H9 (cell line): ENCODE measurements around the gene SYK. TPM values are rescaled to one million over a fixed set of nuclear protein-coding genes. Genes with fewer than 3 reads are reported as not detected.

ENCODE experiments used
- DNase-seq: peaks from one replicate; pipeline ENCODE4 v3.0.0-alpha.2; 2017
- H2AFZ ChIP-seq: one replicate; pipeline ENCODE4 v1.6.1; 2013; ENCODE audit warnings: mild to moderate bottlenecking, low read length, control low read depth, moderate library complexity
- H2AK5ac ChIP-seq: 2 replicates; pipeline ENCODE4 v1.6.1; 2013; ENCODE audit warnings: low read length, control low read depth, mixed read lengths; ENCODE audit not compliant: insufficient read length
- H2BK120ac ChIP-seq: one replicate; pipeline ENCODE4 v1.6.1; 2013; ENCODE audit warnings: low read depth, mild to moderate bottlenecking, low read length, control low read depth, inconsistent platforms; ENCODE audit not compliant: poor library complexity, severe bottlenecking
- H2BK12ac ChIP-seq: 2 replicates; pipeline ENCODE4 v1.6.1; 2013; ENCODE audit warnings: low read length, control low read depth, mixed read lengths, low read depth; ENCODE audit not compliant: insufficient read length
- H2BK15ac ChIP-seq: 2 replicates; pipeline ENCODE4 v1.6.1; 2013; ENCODE audit warnings: low read depth, low read length, control low read depth
- H2BK20ac ChIP-seq: one replicate; pipeline ENCODE4 v1.6.1; 2013; ENCODE audit warnings: low read depth, mild to moderate bottlenecking, low read length, control low read depth, inconsistent platforms; ENCODE audit not compliant: poor library complexity, severe bottlenecking
- H2BK5ac ChIP-seq: 2 replicates; pipeline ENCODE4 v1.6.1; 2013; ENCODE audit warnings: low read length, control low read depth, mixed read lengths; ENCODE audit not compliant: insufficient read length
- H3K14ac ChIP-seq: 2 replicates; pipeline ENCODE4 v1.6.1; 2013; ENCODE audit warnings: low read length, control low read depth; ENCODE audit not compliant: insufficient read depth
- H3K18ac ChIP-seq: 2 replicates; pipeline ENCODE4 v1.6.1; 2013; ENCODE audit warnings: low read depth, mild to moderate bottlenecking, mixed read lengths, low read length, control low read depth; ENCODE audit not compliant: insufficient read length
- H3K23ac ChIP-seq: 2 replicates; pipeline ENCODE4 v1.6.1; 2013; ENCODE audit warnings: low read length, control low read depth, mixed read lengths, low read depth; ENCODE audit not compliant: insufficient read length
- H3K23me2 ChIP-seq: 2 replicates; pipeline ENCODE4 v1.6.1; 2013; ENCODE audit warnings: low read depth, mild to moderate bottlenecking, mixed read lengths, low read length, control low read depth; ENCODE audit not compliant: insufficient read length, poor library complexity, severe bottlenecking
- H3K27ac ChIP-seq: 2 replicates; pipeline ENCODE4 v1.5.1; 2013; ENCODE audit warnings: low read length, control low read depth, mixed read lengths, low read depth; ENCODE audit not compliant: insufficient read length
- H3K27me3 ChIP-seq: 2 replicates; pipeline ENCODE4 v1.6.1; 2013; ENCODE audit warnings: low read length, control low read depth, inconsistent platforms; ENCODE audit not compliant: insufficient read depth
- H3K4ac ChIP-seq: 2 replicates; pipeline ENCODE4 v1.6.1; 2013; ENCODE audit warnings: low read depth, mild to moderate bottlenecking, control low read depth, inconsistent platforms, low read length, moderate library complexity
- H3K4me1 ChIP-seq: 2 replicates; pipeline ENCODE4 v1.6.1; 2013; ENCODE audit warnings: low read length, control low read depth, inconsistent platforms; ENCODE audit not compliant: insufficient read depth
- H3K4me2 ChIP-seq: 2 replicates; pipeline ENCODE4 v1.6.1; 2013; ENCODE audit warnings: low read length, control low read depth, mixed read lengths; ENCODE audit not compliant: insufficient read length, insufficient read depth
- H3K56ac ChIP-seq: 2 replicates; pipeline ENCODE4 v1.6.1; 2013; ENCODE audit warnings: low read depth, mild to moderate bottlenecking, mixed read lengths, low read length, control low read depth; ENCODE audit not compliant: insufficient read length
- H3K79me1 ChIP-seq: 2 replicates; pipeline ENCODE4 v1.6.1; 2013; ENCODE audit warnings: low read depth, mild to moderate bottlenecking, moderate library complexity, low read length, control low read depth, inconsistent platforms; ENCODE audit not compliant: insufficient read depth, poor library complexity, severe bottlenecking
- H3K79me2 ChIP-seq: 2 replicates; pipeline ENCODE4 v1.6.1; 2013; ENCODE audit warnings: low read length, control low read depth, inconsistent platforms; ENCODE audit not compliant: insufficient read depth
- H3K9ac ChIP-seq: 2 replicates; pipeline ENCODE4 v1.6.1; 2013; ENCODE audit warnings: low read length, control low read depth, mixed read lengths; ENCODE audit not compliant: insufficient read length; ENCODE audit errors: extremely low read depth
- H3K9me3 ChIP-seq: one replicate; pipeline ENCODE4 v1.6.1; 2013; ENCODE audit warnings: low read depth, low read length, inconsistent platforms; ENCODE audit not compliant: control insufficient read depth
- H3T11ph ChIP-seq: one replicate; pipeline ENCODE4 v1.6.1; 2013; ENCODE audit warnings: mild to moderate bottlenecking, low read length, control low read depth, inconsistent platforms
- H4K20me1 ChIP-seq: one replicate; pipeline ENCODE4 v1.6.1; 2013; ENCODE audit not compliant: control insufficient read depth, insufficient read length, insufficient read depth
- H4K5ac ChIP-seq: 2 replicates; pipeline ENCODE4 v1.6.1; 2013; ENCODE audit warnings: low read depth, mild to moderate bottlenecking, mixed read lengths, low read length, control low read depth; ENCODE audit not compliant: insufficient read length
- H4K8ac ChIP-seq: replicated peaks from 2 replicates; pipeline ENCODE4 v1.6.1; 2013; ENCODE audit warnings: low read length, control low read depth, mixed read lengths, low read depth; ENCODE audit not compliant: insufficient read length
- H4K91ac ChIP-seq: 2 replicates; pipeline ENCODE4 v1.6.1; 2013; ENCODE audit warnings: low read depth, mild to moderate bottlenecking, moderate library complexity, mixed read lengths, low read length, control low read depth; ENCODE audit not compliant: insufficient read length
- H3K27ac Mint-ChIP-seq, 3 experiments: 2 replicates in 2 of 3; 3 replicates in 1 of 3; pipeline ENCODE4 v1.8.0; 2020 to 2021; ENCODE audit warnings: mixed read lengths in 3 of 3, mild to moderate bottlenecking in 1 of 3, moderate library complexity in 1 of 3
- H3K27me3 Mint-ChIP-seq: 2 replicates; pipeline ENCODE4 v1.8.0; 2021; ENCODE audit warnings: low read depth, mild to moderate bottlenecking, moderate library complexity, mixed read lengths
- H3K36me3 Mint-ChIP-seq, 3 experiments: 2 replicates in 2 of 3; 3 replicates in 1 of 3; pipeline ENCODE4 v1.8.0; 2020 to 2021; ENCODE audit warnings: low read depth in 3 of 3, mixed read lengths in 3 of 3; ENCODE audit not compliant: insufficient read depth in 1 of 3
- H3K4me1 Mint-ChIP-seq, 2 experiments: 2 replicates each; pipeline ENCODE4 v1.8.0; 2020; ENCODE audit warnings: mixed read lengths in 2 of 2
- H3K4me3 Mint-ChIP-seq, 2 experiments: 2 replicates in 1 of 2; 3 replicates in 1 of 2; pipeline ENCODE4 v1.8.0; 2020 to 2021; ENCODE audit warnings: mild to moderate bottlenecking in 2 of 2, mixed read lengths in 2 of 2, moderate library complexity in 1 of 2
- H3K9me3 Mint-ChIP-seq, 2 experiments: 2 replicates in 1 of 2; 3 replicates in 1 of 2; pipeline ENCODE4 v1.8.0; 2020; ENCODE audit warnings: mild to moderate bottlenecking in 2 of 2, mixed read lengths in 2 of 2, moderate library complexity in 1 of 2
- CTCF ChIP-seq: fragments of 200-600 bp; sonication (generic); conservative IDR thresholded peaks from 3 replicates; pipeline ENCODE4 v1.8.0; 2021; ENCODE audit warnings: antibody characterized with exemption, mild to moderate bottlenecking
- WGBS: extraction: QIAGEN DNeasy Blood & Tissue Kit; methylation state at CpG from one replicate; pipeline ENCODE4 v1.1.7; 2013; ENCODE audit warnings: missing lambda C conversion rate, low lambda C conversion rate, mixed read lengths; ENCODE audit not compliant: insufficient read length; ENCODE audit errors: extremely low coverage; 5-methylcytosine and 5-hydroxymethylcytosine counted together
- total RNA-seq: library from RNA; stranded (reverse); gene quantifications from 2 replicates; pipeline ENCODE4 v1.2.1, GENCODE V29; 2021

Gene SYK
- total RNA-seq, 1 experiment from 2014 or later = 7.9 TPM

DNA sequence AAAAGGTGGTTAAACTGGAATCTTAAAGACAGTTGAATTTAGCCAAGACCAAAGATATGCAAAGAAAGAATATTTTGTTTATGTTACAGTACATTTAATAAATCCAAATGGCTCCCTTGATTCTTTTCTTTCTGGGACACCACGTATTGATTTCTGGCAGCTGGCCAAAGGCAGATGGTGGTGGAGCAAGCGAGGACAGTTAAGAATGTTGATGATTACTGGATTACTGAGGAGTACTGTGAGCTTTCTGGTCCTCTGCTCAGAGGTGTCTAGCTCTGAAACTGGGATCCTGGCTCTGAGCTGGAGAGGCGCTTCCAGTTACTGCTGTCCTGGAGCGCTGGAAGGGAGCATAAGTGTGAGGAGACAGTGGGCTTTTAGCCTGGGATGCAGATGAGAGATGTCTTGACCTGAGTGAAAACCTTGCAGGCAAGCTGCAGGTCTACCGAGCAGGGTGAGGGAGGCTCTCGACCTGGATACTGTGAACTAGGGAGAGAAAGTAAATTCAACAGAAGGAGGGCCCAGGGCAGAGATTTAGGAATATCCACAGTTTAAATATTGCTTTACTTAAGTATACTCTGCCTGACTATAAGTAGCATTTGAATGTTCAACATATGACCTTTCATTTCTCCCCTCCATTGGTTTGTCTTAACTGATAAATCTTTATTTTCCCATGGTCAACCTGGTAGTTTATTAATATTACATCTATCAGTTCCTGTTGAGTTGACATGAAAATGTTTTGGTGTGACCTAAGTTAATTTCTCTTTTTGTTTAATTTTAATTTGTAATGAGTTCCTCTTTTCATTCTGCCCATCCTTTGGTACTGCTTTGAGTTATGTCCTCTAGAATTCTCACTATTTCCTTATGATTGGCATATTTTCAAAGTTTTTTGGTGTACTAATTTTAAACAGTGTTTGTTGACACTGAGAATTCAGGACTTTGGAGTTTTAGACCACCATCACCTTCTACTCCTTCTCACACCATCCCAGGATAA lies 3.7 kb downstream of the SYK start:
- Histone ChIP-seq H2BK5ac (no peak overlapping the region), H3K27ac (no peak overlapping the region), H2BK15ac (no peak overlapping the region), H2AK5ac (no peak overlapping the region), H3K4me1 (0 out of 2 replicates have a peak, but pooled peaks cover 3% of the 10 kb centered on the region), H3K14ac (no peak overlapping the region), H4K20me1 (no peaks in the 10 kb centered on the region), H3K27me3 (no peaks in the 10 kb centered on the region; the same call in 1 of the 2 replicates), H3T11ph (no peak overlapping the region), H2BK12ac (no peak overlapping the region), H4K91ac (no peak overlapping the region), H3K4ac (no peak overlapping the region), H4K8ac (no peak overlapping the region), H3K79me1 (no peaks in the 10 kb centered on the region), H2AFZ (no peak overlapping the region), H3K23me2 (peaks cover 9% of the 10 kb centered on the region), H3K18ac (no peak overlapping the region), H3K56ac (no peak overlapping the region), H3K9me3 (no peaks in the 10 kb centered on the region), H4K5ac (no peak overlapping the region), H2BK120ac (no peak overlapping the region), H3K23ac (no peak overlapping the region), H3K9ac (no peak overlapping the region), H3K4me2 (no peak overlapping the region), H3K79me2 (no peaks in the 10 kb centered on the region), H2BK20ac (no peak overlapping the region)
- peaks cover 21 to 24% of the 10 kb centered on the region in 2 experiments for H3K4me1 Mint-ChIP-seq
- WGBS = no CpG with 5 or more reads among the region's 6 CpGs
- peaks cover 40% of the 10 kb centered on the region for H3K27me3 Mint-ChIP-seq
- no peaks in the 10 kb centered on the region for H3K9me3 Mint-ChIP-seq
- no peak overlapping the region; a peak in 1 of 7 replicates for H3K27ac Mint-ChIP-seq
- TF ChIP-seq CTCF = no peak
- DNase-seq = no peak
- no peaks in the 10 kb centered on the region; a peak in 1 of 7 replicates for H3K36me3 Mint-ChIP-seq
- no peak overlapping the region for H3K4me3 Mint-ChIP-seq
